OCI-LY7 (cell line): ENCODE data around the gene HPSE2.

Source experiments
- EZH2phosphoT487 ChIP-seq: fragments of 200-600 bp; sonication (generic); IDR thresholded peaks from 2 replicates; pipeline ENCODE4 v1.6.1; 2018; ENCODE audit warnings: low read depth, borderline replicate concordance, mild to moderate bottlenecking, mixed run types, antibody characterized with exemption, low read length, moderate library complexity, mixed read lengths
- TF ChIP-seq, protein P1 (sequence below): fragments of 200-600 bp; sonication (generic); conservative IDR thresholded peaks from 2 replicates; pipeline ENCODE4 v1.5.1; 2014; ENCODE audit warnings: mild to moderate bottlenecking, antibody characterized with exemption, low read length, moderate library complexity, mixed read lengths

DNA sequence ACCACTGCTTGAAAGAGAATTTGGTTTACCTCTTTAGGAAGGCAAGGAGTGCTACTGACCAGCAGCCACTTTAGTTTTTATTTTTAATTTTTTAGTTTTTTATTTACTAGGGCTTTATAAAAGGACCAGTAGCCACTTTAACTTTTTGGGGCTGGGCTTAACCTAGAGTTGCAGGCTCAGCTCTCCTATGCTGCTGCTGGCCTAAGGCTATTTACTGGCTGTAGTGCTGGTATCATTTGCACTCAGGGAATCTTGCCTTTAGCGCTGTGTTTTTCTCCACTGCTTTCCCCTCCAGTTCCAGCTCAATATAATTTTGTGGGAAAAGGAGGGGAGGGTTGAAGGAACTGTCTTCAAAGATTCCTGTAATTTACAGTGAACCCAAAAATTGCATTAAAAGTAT, 802.3 kb downstream of the HPSE2 start:
- TF ChIP-seq, protein P1, sequence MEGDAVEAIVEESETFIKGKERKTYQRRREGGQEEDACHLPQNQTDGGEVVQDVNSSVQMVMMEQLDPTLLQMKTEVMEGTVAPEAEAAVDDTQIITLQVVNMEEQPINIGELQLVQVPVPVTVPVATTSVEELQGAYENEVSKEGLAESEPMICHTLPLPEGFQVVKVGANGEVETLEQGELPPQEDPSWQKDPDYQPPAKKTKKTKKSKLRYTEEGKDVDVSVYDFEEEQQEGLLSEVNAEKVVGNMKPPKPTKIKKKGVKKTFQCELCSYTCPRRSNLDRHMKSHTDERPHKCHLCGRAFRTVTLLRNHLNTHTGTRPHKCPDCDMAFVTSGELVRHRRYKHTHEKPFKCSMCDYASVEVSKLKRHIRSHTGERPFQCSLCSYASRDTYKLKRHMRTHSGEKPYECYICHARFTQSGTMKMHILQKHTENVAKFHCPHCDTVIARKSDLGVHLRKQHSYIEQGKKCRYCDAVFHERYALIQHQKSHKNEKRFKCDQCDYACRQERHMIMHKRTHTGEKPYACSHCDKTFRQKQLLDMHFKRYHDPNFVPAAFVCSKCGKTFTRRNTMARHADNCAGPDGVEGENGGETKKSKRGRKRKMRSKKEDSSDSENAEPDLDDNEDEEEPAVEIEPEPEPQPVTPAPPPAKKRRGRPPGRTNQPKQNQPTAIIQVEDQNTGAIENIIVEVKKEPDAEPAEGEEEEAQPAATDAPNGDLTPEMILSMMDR, result no peak
- no peak for TF ChIP-seq EZH2phosphoT487
